GM12873 (cell line): Measurements from ENCODE around the gene UTP18.

Experiments used
- TF ChIP-seq, protein P1 (sequence below): IDR thresholded peaks from 2 replicates; pipeline ENCODE4 v1.5.1; 2012; ENCODE audit warnings: low read depth, mild to moderate bottlenecking, moderate library complexity, low read length, control low read depth; ENCODE audit not compliant: insufficient read depth; ENCODE audit errors: missing control alignments

UTP18 gene

DNA sequence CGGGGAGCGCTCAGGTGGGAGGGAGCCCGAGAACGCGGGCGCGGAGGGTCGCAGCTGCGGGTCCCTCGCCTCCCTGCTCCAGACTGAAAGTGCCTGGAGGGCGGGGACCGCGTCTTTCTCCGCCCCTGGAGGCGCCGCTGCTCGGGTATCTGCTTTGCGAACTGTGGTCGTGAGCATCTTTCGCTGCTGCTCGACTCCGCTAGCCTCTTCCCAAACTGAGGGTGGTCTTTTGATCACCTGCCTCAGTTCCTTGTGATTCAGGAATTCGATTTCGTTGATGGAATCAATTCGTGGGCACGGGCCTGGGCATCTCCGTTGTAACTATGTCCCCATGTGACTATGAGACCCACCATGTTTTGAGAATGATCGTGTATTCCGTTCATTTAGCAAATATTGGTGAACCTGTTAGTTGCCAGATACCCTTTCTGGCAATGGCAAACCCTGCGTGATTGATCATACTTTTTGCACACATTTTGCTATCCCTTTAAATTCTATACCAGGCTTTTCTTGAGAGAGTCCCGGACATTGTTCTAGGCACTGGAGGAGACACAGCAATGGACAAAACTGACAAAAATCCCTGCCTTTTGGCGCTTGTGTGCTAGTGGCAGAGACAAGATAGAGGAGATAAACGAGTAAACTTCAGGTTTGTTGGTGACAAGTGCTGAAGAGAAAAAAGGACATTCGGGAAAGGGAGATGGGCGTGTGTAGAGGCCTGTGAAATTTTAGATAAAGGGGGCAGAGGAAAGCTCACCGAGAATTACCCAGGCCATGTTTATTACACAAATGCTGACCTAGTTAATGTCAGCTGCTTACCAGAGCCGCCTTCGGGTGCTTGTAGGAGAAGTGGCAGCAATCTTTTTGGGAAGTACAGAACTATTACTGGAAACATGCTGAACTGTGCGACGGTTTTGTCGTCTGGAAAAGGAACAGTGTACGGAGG lies 948 bp downstream of the UTP18 start:
- TF ChIP-seq, protein P1, sequence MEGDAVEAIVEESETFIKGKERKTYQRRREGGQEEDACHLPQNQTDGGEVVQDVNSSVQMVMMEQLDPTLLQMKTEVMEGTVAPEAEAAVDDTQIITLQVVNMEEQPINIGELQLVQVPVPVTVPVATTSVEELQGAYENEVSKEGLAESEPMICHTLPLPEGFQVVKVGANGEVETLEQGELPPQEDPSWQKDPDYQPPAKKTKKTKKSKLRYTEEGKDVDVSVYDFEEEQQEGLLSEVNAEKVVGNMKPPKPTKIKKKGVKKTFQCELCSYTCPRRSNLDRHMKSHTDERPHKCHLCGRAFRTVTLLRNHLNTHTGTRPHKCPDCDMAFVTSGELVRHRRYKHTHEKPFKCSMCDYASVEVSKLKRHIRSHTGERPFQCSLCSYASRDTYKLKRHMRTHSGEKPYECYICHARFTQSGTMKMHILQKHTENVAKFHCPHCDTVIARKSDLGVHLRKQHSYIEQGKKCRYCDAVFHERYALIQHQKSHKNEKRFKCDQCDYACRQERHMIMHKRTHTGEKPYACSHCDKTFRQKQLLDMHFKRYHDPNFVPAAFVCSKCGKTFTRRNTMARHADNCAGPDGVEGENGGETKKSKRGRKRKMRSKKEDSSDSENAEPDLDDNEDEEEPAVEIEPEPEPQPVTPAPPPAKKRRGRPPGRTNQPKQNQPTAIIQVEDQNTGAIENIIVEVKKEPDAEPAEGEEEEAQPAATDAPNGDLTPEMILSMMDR, result no peak

DNA sequence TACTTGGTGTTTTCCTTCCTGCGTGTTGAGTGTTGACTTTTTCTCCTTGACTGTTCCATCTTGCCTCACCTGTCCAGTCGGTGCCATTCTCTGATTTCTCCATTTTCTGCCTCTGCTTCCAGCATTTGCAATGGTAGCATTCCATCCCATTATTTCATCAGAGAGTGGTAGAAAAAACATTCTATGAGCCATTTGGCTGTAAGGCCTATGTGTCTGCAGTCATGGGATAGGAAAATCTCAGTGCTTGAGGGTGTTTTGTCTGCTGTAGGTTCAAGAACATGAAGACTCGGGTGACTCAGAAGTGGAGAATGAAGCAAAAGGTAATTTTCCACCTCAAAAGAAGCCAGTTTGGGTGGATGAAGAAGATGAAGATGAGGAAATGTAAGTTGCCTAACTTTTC lies 2.7 kb downstream of the UTP18 start:
- TF ChIP-seq, protein P1, result no peak

DNA sequence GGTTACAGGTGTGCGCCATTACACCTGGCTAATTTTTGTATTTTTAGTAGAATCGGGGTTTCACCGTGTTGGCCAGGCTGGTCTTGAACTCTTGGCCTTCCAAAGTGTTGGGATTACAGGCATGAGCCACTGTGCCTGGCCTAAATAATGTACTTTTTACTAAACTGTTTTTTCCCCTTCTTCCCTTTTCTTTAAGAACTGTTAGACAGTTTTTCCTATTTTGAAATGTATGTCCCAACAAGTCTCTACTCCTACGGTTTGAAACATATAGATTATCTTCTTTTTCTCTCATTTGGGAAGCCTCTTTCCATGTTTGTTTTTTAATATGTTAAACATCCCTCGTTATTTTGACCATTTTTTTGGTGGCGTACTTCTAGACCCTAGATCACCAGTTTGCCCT lies 9.6 kb downstream of the UTP18 start:
- TF ChIP-seq, protein P1, result no peak

DNA sequence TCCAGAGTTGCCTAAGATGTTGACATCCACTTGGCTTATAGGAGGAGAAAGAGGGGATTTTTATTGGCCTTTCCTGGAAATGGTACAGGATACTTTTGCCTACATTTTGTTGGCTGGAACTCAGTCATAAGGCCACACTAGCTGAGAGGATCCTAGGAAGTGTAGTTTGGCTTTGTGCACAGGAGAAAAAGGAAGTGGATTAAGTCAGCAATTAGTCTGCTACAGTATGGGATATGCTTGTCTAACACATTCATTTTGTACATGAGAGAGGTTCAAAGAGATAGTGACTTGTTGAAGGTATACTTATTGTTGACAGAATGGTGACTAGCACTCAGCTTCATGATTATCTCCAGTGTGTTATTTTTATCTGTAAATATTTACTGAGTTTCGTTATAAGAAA lies 10.3 kb downstream of the UTP18 start:
- TF ChIP-seq, protein P1, result no peak

DNA sequence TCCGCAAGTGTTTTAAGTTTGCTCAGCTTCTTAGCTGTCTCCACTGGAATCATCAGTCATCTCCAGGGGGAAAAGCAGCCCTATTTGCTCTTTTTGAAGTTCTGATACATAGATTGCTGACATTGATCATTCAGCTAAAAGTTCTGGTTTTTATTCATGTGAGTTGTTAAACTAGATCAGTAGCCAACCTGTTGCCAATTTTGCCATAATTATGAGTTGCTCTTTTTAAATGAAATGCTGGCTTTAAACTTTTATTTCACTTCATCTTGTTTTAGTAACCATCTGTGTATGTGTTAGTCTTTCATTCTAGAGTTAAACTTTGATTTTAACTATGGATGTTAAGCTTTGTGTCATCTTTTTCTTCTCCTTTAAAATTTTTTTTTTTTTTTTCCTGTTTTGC lies 12.5 kb downstream of the UTP18 start:
- TF ChIP-seq, protein P1, result no peak

DNA sequence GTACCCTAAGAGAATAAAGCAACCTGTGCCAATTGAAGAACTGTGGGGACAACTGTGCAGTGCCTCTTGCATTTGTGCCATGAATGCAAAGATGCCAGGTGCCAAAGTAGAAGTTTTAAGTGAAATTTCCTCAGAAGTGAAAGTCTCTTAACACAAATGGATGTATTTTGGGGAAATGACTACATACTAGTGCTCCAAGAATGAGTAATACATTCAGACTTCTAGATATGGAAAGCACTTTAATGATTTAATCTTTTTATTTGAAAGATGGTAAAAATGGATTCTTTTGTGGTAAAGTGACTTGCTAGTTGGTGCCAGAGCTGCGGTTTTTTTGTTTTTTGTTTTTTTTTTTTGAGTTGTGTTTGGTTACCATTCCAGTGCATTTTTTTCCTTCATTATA lies 15.0 kb downstream of the UTP18 start:
- TF ChIP-seq, protein P1, result no peak

DNA sequence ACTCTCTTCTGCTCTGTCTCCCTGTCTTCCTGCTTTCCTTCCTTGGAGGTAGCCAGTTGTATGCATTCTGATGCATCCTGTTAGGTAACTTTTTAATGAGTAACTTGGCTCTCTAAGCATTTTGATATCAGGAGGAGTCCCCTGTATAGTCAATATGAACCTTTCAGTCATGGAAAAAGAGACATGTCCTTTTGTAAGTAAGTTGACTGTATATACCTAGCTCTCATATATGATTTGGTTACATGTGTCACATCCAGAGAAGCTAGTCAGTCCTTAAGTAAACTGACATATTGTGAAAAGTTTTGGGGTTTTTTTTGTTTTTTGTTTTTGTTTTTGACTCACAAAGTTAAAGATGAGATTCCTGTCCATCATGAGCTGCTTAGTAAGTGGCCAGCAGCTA lies 18.8 kb downstream of the UTP18 start:
- TF ChIP-seq, protein P1, result no peak
